Measurements from ENCODE around the gene SLC25A22. TPM values are rescaled to one million over a fixed set of nuclear protein-coding genes. Genes with fewer than 3 reads are reported as not detected.

SLC25A22 gene
- total RNA-seq, 2 donors from 2014 or later, result 10.7 to 16.9 TPM

DNA sequence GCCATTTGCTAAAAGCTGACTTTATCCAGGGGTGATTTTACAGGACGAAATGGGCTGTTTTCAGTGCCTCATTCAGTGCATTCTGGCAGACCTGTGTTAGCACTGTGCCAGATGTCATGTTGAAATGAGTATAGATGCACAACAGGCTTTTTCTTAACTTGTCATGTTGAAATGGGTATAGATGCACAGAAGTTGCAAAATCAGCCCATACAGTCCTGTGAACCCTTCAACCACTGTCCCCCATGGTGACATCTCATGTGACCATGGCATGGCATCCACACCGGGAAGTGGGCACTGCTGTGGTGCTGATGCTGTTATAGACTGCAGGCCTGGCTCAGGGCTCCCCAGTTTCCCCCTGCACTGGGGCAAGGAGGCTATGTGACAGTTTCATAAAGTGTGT is 48.4 kb downstream of the SLC25A22 start:
- H3K9me3 ChIP-seq, result no peaks in the 10 kb centered on the region
- TF ChIP-seq, protein P1, sequence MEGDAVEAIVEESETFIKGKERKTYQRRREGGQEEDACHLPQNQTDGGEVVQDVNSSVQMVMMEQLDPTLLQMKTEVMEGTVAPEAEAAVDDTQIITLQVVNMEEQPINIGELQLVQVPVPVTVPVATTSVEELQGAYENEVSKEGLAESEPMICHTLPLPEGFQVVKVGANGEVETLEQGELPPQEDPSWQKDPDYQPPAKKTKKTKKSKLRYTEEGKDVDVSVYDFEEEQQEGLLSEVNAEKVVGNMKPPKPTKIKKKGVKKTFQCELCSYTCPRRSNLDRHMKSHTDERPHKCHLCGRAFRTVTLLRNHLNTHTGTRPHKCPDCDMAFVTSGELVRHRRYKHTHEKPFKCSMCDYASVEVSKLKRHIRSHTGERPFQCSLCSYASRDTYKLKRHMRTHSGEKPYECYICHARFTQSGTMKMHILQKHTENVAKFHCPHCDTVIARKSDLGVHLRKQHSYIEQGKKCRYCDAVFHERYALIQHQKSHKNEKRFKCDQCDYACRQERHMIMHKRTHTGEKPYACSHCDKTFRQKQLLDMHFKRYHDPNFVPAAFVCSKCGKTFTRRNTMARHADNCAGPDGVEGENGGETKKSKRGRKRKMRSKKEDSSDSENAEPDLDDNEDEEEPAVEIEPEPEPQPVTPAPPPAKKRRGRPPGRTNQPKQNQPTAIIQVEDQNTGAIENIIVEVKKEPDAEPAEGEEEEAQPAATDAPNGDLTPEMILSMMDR (IDR thresholded peaks at IDR 0.05), result no peak
- ATAC-seq (ENCODE audit: insufficient number of reproducible peaks, low FRiP score, low read depth) (no peak), DNase-seq (ENCODE audit: low spot score) (no peak)
- peak overlapping the region; percentile 2 for H3K4me3 ChIP-seq
- no peaks in the 10 kb centered on the region for H3K36me3 ChIP-seq
- peaks cover 19 to 32% of the 10 kb centered on the region in 2 donors for H3K4me1 ChIP-seq (ENCODE audit: control insufficient read depth in 1 of 2, low read depth in 2 of 2)
- H3K27ac ChIP-seq, result no peak overlapping the region
- no peaks in the 10 kb centered on the region for H3K27me3 ChIP-seq (replicated peaks; ENCODE audit: insufficient read depth)

DNA sequence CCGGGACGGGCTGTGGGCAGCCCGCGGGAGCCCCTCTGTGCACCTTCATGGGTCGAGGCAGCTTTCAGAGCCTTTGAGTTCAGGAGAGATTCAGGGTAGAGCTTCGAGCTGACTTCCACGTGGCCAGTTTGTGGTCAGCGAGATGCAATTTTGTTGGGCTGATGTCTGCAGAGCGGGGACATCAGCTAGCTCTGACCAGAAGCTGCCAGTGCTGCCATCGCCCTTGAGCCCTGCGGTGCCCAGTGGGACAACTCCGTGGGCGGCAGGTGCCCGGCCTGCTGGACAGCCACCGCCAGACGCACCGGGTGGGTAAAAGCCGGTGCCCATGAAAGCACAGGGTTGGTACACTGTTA is 50.1 kb downstream of the SLC25A22 start:
- ATAC-seq (ENCODE audit: insufficient number of reproducible peaks, low FRiP score, low read depth), result no peak
- Histone ChIP-seq H3K4me1 (ENCODE audit: control insufficient read depth in 1 of 2, low read depth in 2 of 2) (peaks cover 19 to 32% of the 10 kb centered on the region in 2 donors), H3K9me3 (no peaks in the 10 kb centered on the region), H3K36me3 (no peaks in the 10 kb centered on the region), H3K4me3 (peak overlapping the region; percentile 90), H3K27ac (peak overlapping the region; percentile 86 to 93), H3K27me3 (replicated peaks; ENCODE audit: insufficient read depth) (no peaks in the 10 kb centered on the region)
- DNase-seq (ENCODE audit: low spot score), result no peak
- TF ChIP-seq, protein P1 (IDR thresholded peaks at IDR 0.05), result no peak

DNA sequence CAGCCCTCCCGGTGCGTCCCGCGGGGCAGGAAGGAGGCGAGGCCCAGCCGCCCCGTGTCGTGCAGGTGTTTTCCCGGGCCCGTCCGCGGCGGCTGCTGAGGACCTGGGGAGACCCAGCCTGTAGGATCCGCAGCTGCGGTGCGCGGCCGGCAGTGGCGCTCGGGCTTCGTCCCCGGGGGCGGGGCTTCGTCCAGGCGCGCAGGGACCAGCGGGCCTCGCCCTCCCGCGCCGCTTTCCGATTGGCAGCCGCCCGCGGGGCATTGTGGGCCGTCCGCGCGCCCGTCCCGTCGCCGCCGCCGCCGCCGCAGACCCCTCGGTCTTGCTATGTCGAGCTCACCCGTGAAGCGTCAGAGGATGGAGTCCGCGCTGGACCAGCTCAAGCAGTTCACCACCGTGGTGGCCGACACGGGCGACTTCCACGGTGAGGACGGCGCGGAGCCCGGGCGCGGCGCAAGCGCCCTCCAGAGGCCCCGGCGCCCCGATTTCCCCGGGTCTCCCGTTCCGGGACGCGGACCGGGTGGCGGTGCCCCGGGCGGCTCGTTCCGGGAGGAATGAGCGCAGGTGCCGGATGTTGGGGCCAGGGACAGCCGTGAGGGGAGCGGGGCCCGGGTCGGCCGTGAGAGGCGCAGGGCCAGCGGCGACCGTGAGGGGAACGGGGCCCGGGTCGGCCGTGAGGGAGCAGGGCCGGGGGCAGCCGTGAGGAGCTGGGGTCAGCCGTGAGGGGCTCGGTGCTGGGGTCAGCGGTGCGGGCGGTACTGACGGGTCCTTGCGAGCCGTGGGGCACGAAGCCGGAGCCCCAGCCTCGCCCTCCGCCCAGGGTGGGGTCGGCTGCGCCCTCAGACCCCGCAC is 50.7 kb downstream of the SLC25A22 start, which contains the start of gene TALDO1:
TALDO1 (plus strand) TSS at position 307 of the 849 bp plus-strand sequence; CDS start at position 325, 18 bp downstream.
- peak within 1 kb of the TSS; percentile 90 for H3K4me3 ChIP-seq
- H3K27ac ChIP-seq, result peak within 1 kb of the TSS; percentile 86 to 93
- H3K36me3 ChIP-seq, result no peaks in the 10 kb centered on the region
- no peaks in the 10 kb centered on the region for H3K27me3 ChIP-seq (replicated peaks; ENCODE audit: insufficient read depth)
- TF ChIP-seq, protein P1 (IDR thresholded peaks at IDR 0.05), result no peak
- H3K4me1 ChIP-seq (ENCODE audit: control insufficient read depth in 1 of 2, low read depth in 2 of 2), result peaks cover 19 to 32% of the 10 kb centered on the region in 2 donors
- ATAC-seq (ENCODE audit: insufficient number of reproducible peaks, low FRiP score, low read depth) (peak; percentile 73), DNase-seq (ENCODE audit: low spot score) (peak; percentile 56)
- H3K9me3 ChIP-seq, result no peaks in the 10 kb centered on the region

DNA sequence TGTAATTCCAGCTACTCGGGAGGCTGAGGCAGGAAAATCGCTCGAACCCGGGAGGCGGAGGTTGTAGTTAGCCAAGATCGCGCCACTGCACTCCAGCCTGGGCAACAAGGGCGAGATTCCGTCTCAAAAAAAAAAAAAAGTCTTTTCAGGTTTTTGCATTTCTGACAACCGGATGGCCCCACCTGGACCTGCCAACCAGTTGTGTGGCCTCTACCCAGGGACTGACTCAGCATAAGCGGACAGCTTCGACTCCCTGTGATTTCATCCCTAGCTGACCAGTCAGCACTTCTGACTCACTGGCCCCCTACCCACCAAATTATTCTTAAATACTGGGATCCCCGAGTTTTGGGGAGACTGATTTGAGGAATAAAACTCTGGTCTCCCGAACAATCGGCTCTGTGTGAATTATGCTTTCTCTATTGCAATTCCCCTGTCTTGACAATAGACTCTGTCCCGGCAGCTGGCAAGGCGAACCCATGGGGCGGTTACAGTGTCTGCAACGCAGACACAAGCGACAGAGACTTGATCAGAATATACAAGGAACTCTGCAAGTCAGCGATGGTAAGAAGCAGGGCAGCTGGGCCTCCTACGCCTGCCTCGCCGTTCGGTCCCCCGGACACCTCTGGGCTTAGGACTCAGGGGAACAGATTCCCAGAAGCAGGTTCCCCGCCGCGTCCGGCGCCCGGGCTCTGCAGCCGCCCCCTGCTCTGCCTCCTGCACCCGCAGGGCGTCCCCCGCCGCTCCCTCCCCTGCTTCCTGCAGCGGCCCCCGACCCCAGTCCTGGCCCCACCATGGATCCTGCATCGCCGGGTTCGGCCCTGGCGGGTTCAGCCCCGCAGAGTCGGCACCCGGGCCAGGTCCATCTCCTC is 51.6 kb downstream of the SLC25A22 start:
- Histone ChIP-seq H3K4me3 (peak overlapping the region; percentile 90), H3K27ac (peak overlapping the region; percentile 86 to 93), H3K27me3 (replicated peaks; ENCODE audit: insufficient read depth) (no peaks in the 10 kb centered on the region), H3K9me3 (no peaks in the 10 kb centered on the region), H3K36me3 (no peaks in the 10 kb centered on the region), H3K4me1 (ENCODE audit: control insufficient read depth in 1 of 2, low read depth in 2 of 2) (peaks cover 19 to 32% of the 10 kb centered on the region in 2 donors)
- DNase-seq (ENCODE audit: low spot score) (no peak), ATAC-seq (ENCODE audit: insufficient number of reproducible peaks, low FRiP score, low read depth) (peak; percentile 16)
- TF ChIP-seq, protein P1 (IDR thresholded peaks at IDR 0.05), result no peak

DNA sequence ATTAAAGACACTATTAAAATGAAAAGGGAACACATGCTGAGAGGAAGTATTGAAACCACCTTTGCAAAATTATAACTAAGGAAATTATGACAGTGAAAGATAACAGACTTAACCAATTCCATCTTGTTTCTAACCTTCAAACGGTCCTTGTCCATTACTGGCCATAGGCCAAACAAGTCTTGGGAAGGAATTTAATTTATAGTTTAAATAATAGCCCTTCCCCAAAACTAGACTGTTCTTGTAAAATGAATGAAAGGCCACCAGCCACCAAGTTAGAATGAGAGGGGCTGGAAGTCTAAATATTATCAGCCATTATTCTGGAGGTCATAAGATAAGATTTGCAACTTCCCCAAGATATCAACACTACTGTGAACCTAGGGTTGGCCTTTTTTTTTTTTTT is 52.7 kb downstream of the SLC25A22 start:
- H3K4me1 ChIP-seq (ENCODE audit: control insufficient read depth in 1 of 2, low read depth in 2 of 2), result peaks cover 19 to 32% of the 10 kb centered on the region in 2 donors
- no peaks in the 10 kb centered on the region for H3K27me3 ChIP-seq (replicated peaks; ENCODE audit: insufficient read depth)
- TF ChIP-seq, protein P1 (IDR thresholded peaks at IDR 0.05), result no peak
- H3K9me3 ChIP-seq, result no peaks in the 10 kb centered on the region
- H3K27ac ChIP-seq, result no peak overlapping the region
- H3K36me3 ChIP-seq, result no peaks in the 10 kb centered on the region
- ATAC-seq (ENCODE audit: insufficient number of reproducible peaks, low FRiP score, low read depth) (no peak), DNase-seq (ENCODE audit: low spot score) (no peak)
- H3K4me3 ChIP-seq, result no peak overlapping the region

Measured in thoracic aorta (tissue), 2 donors.